Ramos (cell line): Measurements from ENCODE around the gene TSPAN4.

ENCODE experiments used
- in situ Hi-C: fragments of 300-500 bp; cut with MboI; formaldehyde crosslinking; loops from one replicate; pipeline ENCODE4 v1.14.3; 2022; ENCODE audit warnings: low sequenced_read_pairs; ENCODE audit not compliant: unreplicated experiment

The TSPAN4 gene

GRCh38 chr11:842370-843002 lies at the start of gene TSPAN4, which contains the start of gene POLR2L:
TSS of gene TSPAN4 (plus strand) at chr11:842852. CDS start at chr11:850305, 7,453 bp downstream.
TSS of gene POLR2L (minus strand) at chr11:842529. CDS start at chr11:842508, 21 bp downstream.
- in situ Hi-C loops = no loop called here

- in situ Hi-C loops = no loop called here
These were observed 49.8 kb upstream of the TSPAN4 start for GRCh38 chr11:792873-793272.

- in situ Hi-C loops = no loop called here
These were observed 49.1 kb upstream of the TSPAN4 start for GRCh38 chr11:793556-793955.

GRCh38 chr11:794013-794765 lies 48.5 kb upstream of the TSPAN4 start:
- in situ Hi-C loops = no loop called here

GRCh38 chr11:794766-795633 lies 47.7 kb upstream of the TSPAN4 start:
- in situ Hi-C loops = no loop called here

- in situ Hi-C loops = no loop called here
These were observed 46.8 kb upstream of the TSPAN4 start for GRCh38 chr11:795634-796564.

- in situ Hi-C loops = no loop called here
These were observed 45.9 kb upstream of the TSPAN4 start for GRCh38 chr11:796565-797295.

- in situ Hi-C loops = no loop called here
These were observed 45.2 kb upstream of the TSPAN4 start for GRCh38 chr11:797296-798092.

GRCh38 chr11:798093-798713 lies 44.4 kb upstream of the TSPAN4 start, which contains the start of gene SLC25A22:
TSS of gene SLC25A22 (minus strand) at chr11:798281. CDS start at chr11:795006, 3,275 bp downstream.
- in situ Hi-C loops = no loop called here

GRCh38 chr11:799641-800316 lies 42.9 kb upstream of the TSPAN4 start:
- in situ Hi-C loops = loop anchor here (25.0 kb wide), 1 partner anchor 1588 kb away; the partner anchor contains the start of gene CD81

GRCh38 chr11:800473-800872 lies 42.2 kb upstream of the TSPAN4 start:
- in situ Hi-C loops = loop anchor here (25.0 kb wide), 1 partner anchor 1587 kb away; the partner anchor contains the start of gene CD81

- in situ Hi-C loops = loop anchor here (25.0 kb wide), 1 partner anchor 1586 kb away; the partner anchor contains the start of gene CD81
These were observed 41.4 kb upstream of the TSPAN4 start for GRCh38 chr11:801097-801780.

- in situ Hi-C loops = loop anchor here (25.0 kb wide), 1 partner anchor 1585 kb away; the partner anchor contains the start of gene CD81
These were observed 40.5 kb upstream of the TSPAN4 start for GRCh38 chr11:802018-802617.

- in situ Hi-C loops = loop anchor here (25.0 kb wide), 1 partner anchor 1584 kb away; the partner anchor contains the start of gene CD81
These were observed 39.8 kb upstream of the TSPAN4 start for GRCh38 chr11:802693-803466.

- in situ Hi-C loops = loop anchor here (25.0 kb wide), 1 partner anchor 1584 kb away; the partner anchor contains the start of gene CD81
These were observed 39.2 kb upstream of the TSPAN4 start for GRCh38 chr11:803467-803742.
